Amygdala (tissue), 56 donors: ENCODE results near the gene ASB13.

ENCODE experiments used
- DNase-seq, 56 donors: peaks; one replicate each; lab custom pipeline; 2025; lab: John Stamatoyannopoulos, UW

Gene ASB13, protein sequence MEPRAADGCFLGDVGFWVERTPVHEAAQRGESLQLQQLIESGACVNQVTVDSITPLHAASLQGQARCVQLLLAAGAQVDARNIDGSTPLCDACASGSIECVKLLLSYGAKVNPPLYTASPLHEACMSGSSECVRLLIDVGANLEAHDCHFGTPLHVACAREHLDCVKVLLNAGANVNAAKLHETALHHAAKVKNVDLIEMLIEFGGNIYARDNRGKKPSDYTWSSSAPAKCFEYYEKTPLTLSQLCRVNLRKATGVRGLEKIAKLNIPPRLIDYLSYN

GRCh38 chr10:5666008-5666840 is at the start of gene ASB13:
ASB13 (minus strand) TSS chr10:5666595; CDS start chr10:5666551, 44 bp downstream.
- DNase-seq, result peak in 46 of 56 donors; percentile 7 to 81 (median 43)

DNA sequence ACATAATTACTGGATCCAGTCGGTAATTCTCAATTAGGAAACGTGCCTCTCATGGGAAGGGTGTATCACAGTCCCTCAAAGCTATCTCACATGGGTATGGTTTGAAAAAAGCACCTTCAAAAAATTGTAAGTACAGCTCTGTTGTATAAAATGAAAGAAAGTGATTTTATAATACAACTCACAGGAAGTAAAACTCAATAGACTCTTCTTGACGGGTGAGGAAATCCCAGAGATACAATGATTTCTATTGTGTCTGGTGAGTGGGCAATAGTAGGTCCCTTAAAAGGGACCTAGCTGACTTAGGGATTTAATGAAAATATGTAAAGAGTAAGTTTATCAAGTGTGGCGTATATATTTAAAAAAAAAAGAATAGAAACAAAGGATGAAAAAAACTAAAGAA is 45.2 kb upstream of the ASB13 start:
- DNase-seq, result no peak

GRCh38 chr10:5710859-5711258 is 44.5 kb upstream of the ASB13 start:
- DNase-seq, result no peak

- DNase-seq, result no peak
These were observed 43.5 kb upstream of the ASB13 start for GRCh38 chr10:5709865-5710264.

GRCh38 chr10:5708356-5708755 is 42.0 kb upstream of the ASB13 start:
- no peak for DNase-seq

- no peak for DNase-seq
These were observed 31.7 kb upstream of the ASB13 start for GRCh38 chr10:5698062-5698461.

- DNase-seq, result no peak
These were observed 30.9 kb upstream of the ASB13 start for GRCh38 chr10:5697342-5697741.

GRCh38 chr10:5694573-5694972 is 28.2 kb upstream of the ASB13 start:
- no peak for DNase-seq

DNA sequence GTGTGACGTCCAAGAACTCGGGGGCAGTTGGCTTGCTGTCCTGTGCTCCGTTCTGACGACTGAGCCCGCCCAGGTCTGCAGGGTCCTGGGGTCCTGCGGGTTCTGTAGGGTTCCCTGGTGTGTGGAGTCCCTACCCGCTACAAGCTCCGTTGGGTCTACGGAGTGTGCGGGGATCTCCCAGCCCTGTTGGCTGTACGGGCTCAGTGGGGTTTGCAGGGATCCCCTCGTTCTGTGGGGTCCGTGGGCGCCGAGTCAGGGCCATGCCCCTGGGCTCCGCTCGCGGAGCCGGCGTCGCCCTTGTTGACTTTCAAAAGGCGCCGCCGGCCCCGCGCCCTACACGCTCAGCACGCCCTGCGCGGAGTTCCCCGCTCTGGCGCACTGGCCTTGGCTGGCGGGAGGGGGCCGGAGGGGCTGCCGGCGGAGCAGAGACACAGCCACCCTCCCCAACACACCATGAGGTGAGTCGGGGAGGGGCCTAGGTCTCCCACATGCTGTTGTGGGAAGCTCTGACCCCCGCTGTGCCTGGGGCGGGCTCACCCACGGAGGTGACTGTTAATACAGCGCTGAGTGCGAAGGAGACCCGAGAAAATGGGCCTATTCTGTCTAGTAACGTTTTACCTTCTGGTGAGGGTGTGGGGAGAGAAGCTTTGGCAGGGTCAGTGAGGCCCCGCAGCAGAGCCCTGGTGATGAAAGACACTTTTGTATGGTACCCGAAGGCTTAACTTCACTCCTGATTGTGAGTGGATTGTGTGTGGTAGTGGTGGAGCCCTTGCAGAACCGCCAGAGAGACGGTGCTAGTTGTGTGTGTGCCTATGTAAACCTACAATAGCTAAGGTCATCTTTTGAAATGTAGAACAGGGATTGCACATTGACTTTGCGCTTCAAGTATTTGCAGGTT is 26.3 kb upstream of the ASB13 start:
- DNase-seq, result peak in 30 of 56 donors; percentile 4 to 50 (median 22)

- DNase-seq, result no peak
These were observed 25.4 kb upstream of the ASB13 start for GRCh38 chr10:5691786-5692185.

DNA sequence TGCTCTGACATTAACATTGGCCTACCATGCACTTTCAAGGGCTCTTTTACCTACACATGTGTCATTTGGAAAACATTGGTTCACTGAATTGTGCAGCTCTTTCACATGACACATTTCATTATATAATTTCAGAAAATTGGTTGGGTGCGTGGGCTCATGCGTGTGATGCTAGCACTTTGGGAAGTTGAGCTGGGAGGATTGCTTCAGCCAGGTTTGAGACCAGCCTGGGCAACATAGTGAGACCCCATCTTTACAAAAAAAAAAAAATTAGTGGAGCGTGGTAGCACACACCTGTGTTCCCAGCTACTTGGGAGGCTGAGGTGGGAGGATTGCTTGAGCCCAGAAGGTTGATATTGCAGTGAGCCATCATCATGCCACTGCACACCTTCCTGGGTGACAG is 22.2 kb upstream of the ASB13 start:
- DNase-seq, result no peak

- no peak for DNase-seq
These were observed 19.4 kb upstream of the ASB13 start for GRCh38 chr10:5685764-5686240.

DNA sequence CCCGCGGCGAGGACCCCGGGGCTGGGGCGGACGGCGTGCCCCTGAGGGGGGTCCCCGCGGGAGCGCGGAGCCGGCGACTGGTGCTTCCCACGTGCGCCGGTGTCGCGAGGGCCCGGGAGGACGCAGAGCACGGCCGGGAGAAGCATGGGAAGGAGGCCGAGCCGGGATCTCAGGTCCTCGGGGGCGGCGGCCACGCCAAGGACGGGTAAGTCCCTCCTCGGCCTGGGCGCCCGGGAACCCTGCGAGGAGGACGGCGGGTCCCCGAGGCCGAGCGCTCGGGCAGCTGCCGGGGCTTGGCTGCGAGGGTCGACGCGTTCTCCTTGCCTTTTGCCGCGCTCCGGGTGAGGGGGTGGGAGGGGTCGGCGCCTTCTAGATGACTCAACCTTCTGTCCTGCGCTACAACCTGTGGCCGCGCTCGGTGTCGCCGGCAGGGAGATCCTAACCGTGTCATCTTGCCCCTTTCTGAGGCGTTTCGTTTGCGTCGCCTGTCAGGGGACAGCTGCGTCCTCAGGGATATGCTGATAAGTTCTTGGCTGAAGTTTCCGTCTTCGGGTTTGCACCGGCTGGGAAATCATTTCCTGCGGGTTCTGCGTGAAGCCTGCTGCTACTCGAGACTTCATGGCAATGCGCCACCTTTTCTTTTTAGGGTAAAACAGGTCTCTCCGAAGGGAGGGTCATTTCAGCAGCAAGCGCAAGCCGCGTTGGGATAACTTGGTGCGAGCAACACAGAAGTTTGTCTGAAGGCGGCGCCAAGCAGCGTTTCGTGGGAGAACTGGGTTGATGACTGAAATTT is 18.8 kb upstream of the ASB13 start:
- peak in 40 of 56 donors; percentile 6 to 70 (median 50) for DNase-seq

GRCh38 chr10:5684318-5684970 is 18.0 kb upstream of the ASB13 start, which contains the start of gene TASOR2:
TASOR2 (plus strand) TSS chr10:5684838; CDS start chr10:5720643, 35,805 bp downstream.
- DNase-seq, result peak; percentile 81 to 99 (median 95)

DNA sequence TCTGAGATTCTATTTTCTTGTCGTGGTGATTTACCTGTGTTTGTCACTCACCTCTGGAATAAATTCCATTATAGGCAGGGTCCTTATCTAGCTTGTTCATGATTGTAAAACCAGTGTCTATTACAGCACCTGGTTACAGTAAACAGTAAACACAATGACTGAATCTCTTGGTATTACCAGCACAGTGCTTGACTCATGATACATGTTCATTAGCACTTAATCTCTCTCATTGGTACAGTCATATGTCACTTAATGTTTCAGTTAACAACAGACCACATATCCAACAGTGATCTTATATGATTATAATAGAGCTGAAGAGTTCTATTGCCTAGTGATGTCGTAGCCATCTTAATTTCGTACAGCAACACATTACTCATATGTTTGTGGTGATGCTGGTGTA is 16.7 kb upstream of the ASB13 start:
- DNase-seq, result no peak

GRCh38 chr10:5681930-5682329 is 15.5 kb upstream of the ASB13 start:
- no peak for DNase-seq

- no peak for DNase-seq
These were observed 13.2 kb upstream of the ASB13 start for GRCh38 chr10:5679606-5680005.

- DNase-seq, result no peak
These were observed 12.6 kb upstream of the ASB13 start for GRCh38 chr10:5679037-5679435.

DNA sequence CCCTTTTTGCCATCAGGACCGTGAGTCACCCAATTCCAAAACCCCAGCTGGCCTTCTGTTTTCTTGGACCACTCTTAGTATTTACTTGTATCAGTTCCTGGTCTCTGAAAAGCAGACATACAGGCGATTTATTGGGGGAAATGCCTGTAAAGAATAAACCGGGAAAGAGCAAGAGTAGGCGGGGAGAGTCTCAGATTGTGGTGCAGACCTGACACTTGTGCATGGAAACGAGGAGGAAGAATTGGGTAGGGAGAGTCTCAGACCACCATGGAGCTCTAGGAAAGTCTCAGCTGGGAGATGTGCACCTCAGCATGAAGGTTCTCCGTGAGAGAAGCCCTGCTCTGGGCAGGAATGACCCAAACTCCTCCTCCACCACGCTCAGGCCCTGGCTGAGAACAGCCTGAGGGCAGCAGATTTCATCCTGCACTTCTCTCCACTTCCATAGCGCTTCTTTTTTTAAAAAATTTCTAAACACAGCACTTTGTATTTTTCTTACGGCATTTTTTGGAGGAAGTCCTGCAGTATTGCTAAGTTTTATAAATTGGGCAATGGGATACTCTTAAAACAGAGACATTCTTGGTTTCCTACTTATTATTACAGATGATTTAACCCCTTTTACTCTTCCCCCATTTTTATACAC is 12.1 kb upstream of the ASB13 start:
- no peak for DNase-seq
